ENCODE measurements around the gene CENPI. TPM values are rescaled to one million over a fixed set of nuclear protein-coding genes. Genes with fewer than 3 reads are reported as not detected.
"Not testable (repeated sequence)": the region's sequence is repeated elsewhere in the genome, so short reads cannot be mapped to it uniquely, and the experiment has no call there.

The CENPI gene
- total RNA-seq, result 10 to 100 TPM; 19.1 to 20.4 TPM

GRCh38 chrX:101097546-101098453 is at the start of gene CENPI:
TSS of gene CENPI (plus strand) at chrX:101098204. CDS start at chrX:101101071, 2,867 bp downstream.
- Mint-ChIP-seq H3K27ac (peak within 1 kb of the TSS; percentile 86), H3K36me3 (ENCODE audit: low read depth) (peaks cover 13% of the 10 kb centered on the region), H3K4me3 (peak within 1 kb of the TSS; percentile 92), H3K9me3 (no peaks in the 10 kb centered on the region), H3K4me1 (ENCODE audit: low read depth) (peaks cover 22% of the 10 kb centered on the region), H3K27me3 (ENCODE audit: low read depth) (no peaks in the 10 kb centered on the region)
- CTCF ChIA-PET, result no interaction called here
- intact Hi-C loops (cut with micrococcal nuclease), result loop anchor here (1.0 to 5.0 kb wide), 9 partner anchors 45 to 311 kb away; partner anchors contain the start of genes CSTF2, HNRNPH2, RPL36A and TIMM8A
- DNase-seq, result peak; percentile 95

GRCh38 chrX:101051153-101051548 is 46.9 kb upstream of the CENPI start:
- H3K27me3 Mint-ChIP-seq (ENCODE audit: low read depth), result no peaks in the 10 kb centered on the region
- no peaks in the 10 kb centered on the region for H3K9me3 Mint-ChIP-seq
- H3K4me3 Mint-ChIP-seq, result peak overlapping the region; percentile 85
- DNase-seq, result no peak
- peak overlapping the region; percentile 95 for H3K27ac Mint-ChIP-seq
- intact Hi-C loops (cut with micrococcal nuclease), result loop anchor here (1.0 to 5.0 kb wide), 4 partner anchors 122 to 1106 kb away; partner anchors contain the start of genes BEX5, GLA, HNRNPH2 and RPL36A
- H3K36me3 Mint-ChIP-seq (ENCODE audit: low read depth), result peaks cover 11% of the 10 kb centered on the region
- CTCF ChIA-PET, result no interaction called here
- H3K4me1 Mint-ChIP-seq (ENCODE audit: low read depth), result peaks cover 21% of the 10 kb centered on the region

- peaks cover 11% of the 10 kb centered on the region for H3K36me3 Mint-ChIP-seq (ENCODE audit: low read depth)
- peak within 1 kb of the TSS; percentile 85 for H3K4me3 Mint-ChIP-seq
- no peaks in the 10 kb centered on the region for H3K9me3 Mint-ChIP-seq
- CTCF ChIA-PET, result no interaction called here
- DNase-seq, result peak; percentile 85
- H3K4me1 Mint-ChIP-seq (ENCODE audit: low read depth), result peaks cover 25% of the 10 kb centered on the region
- no peaks in the 10 kb centered on the region for H3K27me3 Mint-ChIP-seq (ENCODE audit: low read depth)
- intact Hi-C loops (cut with micrococcal nuclease), result loop anchor here (1.0 to 5.0 kb wide), 8 partner anchors 47 to 1106 kb away; partner anchors contain the start of genes BEX5, CENPI, GLA and HNRNPH2
- H3K27ac Mint-ChIP-seq, result peak within 1 kb of the TSS; percentile 95
These were observed 46.3 kb upstream of the CENPI start, which contains the start of gene TRMT2B for GRCh38 chrX:101051549-101052302. TSS of gene TRMT2B (minus strand) at chrX:101052111. CDS start at chrX:101042289, 9,822 bp downstream.

GRCh38 chrX:101056551-101056950 is 41.5 kb upstream of the CENPI start:
- H3K4me1 Mint-ChIP-seq (ENCODE audit: low read depth), result peaks cover 11% of the 10 kb centered on the region
- H3K4me3 Mint-ChIP-seq; H3K27me3 Mint-ChIP-seq (ENCODE audit: low read depth); H3K9me3 Mint-ChIP-seq; intact Hi-C loops (cut with micrococcal nuclease); CTCF ChIA-PET; H3K36me3 Mint-ChIP-seq (ENCODE audit: low read depth); DNase-seq; H3K27ac Mint-ChIP-seq: not testable (repeated sequence)

- H3K27ac Mint-ChIP-seq, result peak overlapping the region; percentile 50
These were observed 40.8 kb upstream of the CENPI start for GRCh38 chrX:101057093-101057714.

GRCh38 chrX:101062176-101062575 is 35.8 kb upstream of the CENPI start:
- Mint-ChIP-seq H3K27me3 (ENCODE audit: low read depth) (peaks cover 3% of the 10 kb centered on the region), H3K4me3 (no peak overlapping the region), H3K9me3 (no peaks in the 10 kb centered on the region), H3K27ac (no peak overlapping the region), H3K36me3 (ENCODE audit: low read depth) (no peaks in the 10 kb centered on the region), H3K4me1 (ENCODE audit: low read depth) (peaks cover 2% of the 10 kb centered on the region)
- CTCF ChIA-PET, result no interaction called here
- intact Hi-C loops (cut with micrococcal nuclease), result no loop called here
- no peak for DNase-seq

More at GRCh38 chrX:101057093-101057714, 40.8 kb upstream of the CENPI start:
- Mint-ChIP-seq H3K27me3 (ENCODE audit: low read depth) (no peaks in the 10 kb centered on the region), H3K36me3 (ENCODE audit: low read depth) (no peaks in the 10 kb centered on the region), H3K9me3 (no peaks in the 10 kb centered on the region), H3K4me1 (ENCODE audit: low read depth) (peaks cover 11% of the 10 kb centered on the region), H3K4me3 (no peak overlapping the region)
- peak; percentile 6 for DNase-seq
- CTCF ChIA-PET, result no interaction called here
- intact Hi-C loops (cut with micrococcal nuclease), result no loop called here

GRCh38 chrX:101071582-101071981 is 26.4 kb upstream of the CENPI start:
- Mint-ChIP-seq H3K4me1 (ENCODE audit: low read depth) (no peaks in the 10 kb centered on the region), H3K4me3 (no peak overlapping the region), H3K27me3 (ENCODE audit: low read depth) (no peaks in the 10 kb centered on the region), H3K36me3 (ENCODE audit: low read depth) (no peaks in the 10 kb centered on the region), H3K27ac (no peak overlapping the region), H3K9me3 (no peaks in the 10 kb centered on the region)
- CTCF ChIA-PET, result no interaction called here
- no peak for DNase-seq
- intact Hi-C loops (cut with micrococcal nuclease), result no loop called here

GRCh38 chrX:101078716-101079598 is 19.0 kb upstream of the CENPI start, which contains the start of gene TMEM35A:
TSS of gene TMEM35A (plus strand) at chrX:101078879. CDS start at chrX:101079003, 124 bp downstream.
- CTCF ChIA-PET, result no interaction called here
- Mint-ChIP-seq H3K4me1 (ENCODE audit: low read depth) (peaks cover 8% of the 10 kb centered on the region), H3K4me3 (no peak within 1 kb of the TSS), H3K36me3 (ENCODE audit: low read depth) (no peaks in the 10 kb centered on the region), H3K27ac (no peak within 1 kb of the TSS), H3K27me3 (ENCODE audit: low read depth) (peaks cover 11% of the 10 kb centered on the region), H3K9me3 (no peaks in the 10 kb centered on the region)
- no peak for DNase-seq
- intact Hi-C loops (cut with micrococcal nuclease), result no loop called here

GRCh38 chrX:101079736-101080270 is 18.2 kb upstream of the CENPI start:
- Mint-ChIP-seq H3K36me3 (ENCODE audit: low read depth) (no peaks in the 10 kb centered on the region), H3K27ac (no peak overlapping the region), H3K4me1 (ENCODE audit: low read depth) (peaks cover 8% of the 10 kb centered on the region), H3K4me3 (no peak overlapping the region), H3K9me3 (no peaks in the 10 kb centered on the region), H3K27me3 (ENCODE audit: low read depth) (peaks cover 11% of the 10 kb centered on the region)
- CTCF ChIA-PET, result interaction anchor here (0.5 to 1.1 kb wide), 3 partner anchors 41 to 311 kb away, joined by 3 read pairs; partner anchors contain the start of gene RPL36A
- no peak for DNase-seq
- intact Hi-C loops (cut with micrococcal nuclease), result no loop called here

GRCh38 chrX:101080326-101081124 is 17.5 kb upstream of the CENPI start:
- intact Hi-C loops (cut with micrococcal nuclease), result no loop called here
- DNase-seq, result no peak
- CTCF ChIA-PET, result interaction anchor here (0.5 to 1.1 kb wide), 2 partner anchors 40 to 48 kb away, joined by 3 read pairs; no protein-coding TSS in a partner anchor
- H3K4me1 Mint-ChIP-seq (ENCODE audit: low read depth), result peaks cover 8% of the 10 kb centered on the region
- no peak overlapping the region for H3K27ac Mint-ChIP-seq
- no peak overlapping the region for H3K4me3 Mint-ChIP-seq
- peaks cover 11% of the 10 kb centered on the region for H3K27me3 Mint-ChIP-seq (ENCODE audit: low read depth)
- no peaks in the 10 kb centered on the region for H3K9me3 Mint-ChIP-seq
- no peaks in the 10 kb centered on the region for H3K36me3 Mint-ChIP-seq (ENCODE audit: low read depth)
